ENCODE data around the gene GNA14. TPM values are rescaled to one million over a fixed set of nuclear protein-coding genes. Genes with fewer than 3 reads are reported as not detected.

The GNA14 gene
- total RNA-seq, 2 experiments from 2014 or later: not detected

DNA sequence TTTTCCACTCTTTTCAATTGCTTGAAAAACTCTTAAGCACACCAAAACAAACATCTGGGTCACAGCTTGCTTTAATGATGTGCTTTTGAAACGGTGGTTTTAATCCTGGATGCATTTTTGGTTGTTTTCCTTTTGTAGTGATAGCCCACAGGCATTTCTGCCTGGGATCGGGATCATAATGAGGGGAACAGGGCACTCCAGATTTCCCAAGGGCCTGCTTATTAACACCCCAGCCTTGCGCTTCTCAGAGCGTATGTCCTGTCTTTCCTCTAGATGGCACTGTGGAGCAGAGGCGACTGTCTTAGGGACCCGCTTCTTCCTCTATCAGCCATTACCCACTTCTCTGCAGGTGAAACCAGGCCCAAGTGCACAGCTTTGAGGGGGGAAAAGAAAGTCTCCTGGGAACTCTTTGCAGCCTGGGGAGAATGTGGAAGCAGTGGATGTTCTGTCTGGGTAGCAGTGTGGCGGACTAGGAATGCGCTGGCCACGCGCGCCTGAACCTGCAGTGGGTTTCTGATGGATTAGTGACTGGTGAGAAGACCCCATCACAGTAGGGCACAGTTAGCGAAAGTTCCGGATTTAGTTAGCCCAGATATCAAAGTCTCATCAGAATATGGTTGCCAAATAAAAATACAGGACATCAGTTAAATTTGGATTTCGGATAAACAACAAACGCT, 190.1 kb downstream of the GNA14 start:
- no peaks in the 10 kb centered on the region for H3K27me3 Mint-ChIP-seq
- ATAC-seq (ENCODE audit: poor library complexity): peak; percentile 80

DNA sequence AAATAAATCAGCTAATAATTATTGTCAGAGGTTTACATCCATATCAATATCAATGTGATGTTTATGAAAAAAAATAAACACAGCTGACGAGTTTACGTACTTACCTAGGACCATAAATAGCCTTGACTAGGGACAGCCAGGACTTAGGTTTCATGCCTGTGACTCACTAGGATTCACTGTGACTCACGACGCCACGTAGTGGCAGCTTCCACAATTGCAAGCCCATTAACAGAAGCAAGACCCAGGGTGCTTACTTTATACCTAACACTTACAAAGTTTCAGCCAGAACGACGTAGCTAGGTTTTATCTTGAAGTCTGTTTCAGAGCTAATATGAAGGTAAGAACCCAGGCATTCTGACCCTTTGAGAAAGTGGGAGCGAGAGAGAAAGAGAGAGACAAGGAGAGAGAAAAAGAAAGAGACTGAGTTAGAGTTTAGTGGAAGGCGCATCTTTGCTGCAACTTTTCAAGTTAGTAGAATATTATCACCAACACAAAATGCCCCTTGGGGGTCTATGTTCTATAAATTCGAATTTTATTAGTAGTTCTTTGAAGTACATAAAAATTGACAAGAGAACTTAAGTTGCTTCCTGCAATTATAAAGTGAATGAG, 191.2 kb downstream of the GNA14 start:
- no peak overlapping the region for H3K4me3 ChIP-seq (ENCODE audit: low read length)
- no peaks in the 10 kb centered on the region for H3K36me3 ChIP-seq (ENCODE audit: insufficient read depth, low read length)
- H3K9me3 ChIP-seq (ENCODE audit: control insufficient read depth in 1 of 2, insufficient read depth in 1 of 2, low read length in 2 of 2): no peaks in the 10 kb centered on the region
- ATAC-seq (ENCODE audit: poor library complexity) (peak; percentile 81), DNase-seq (peak; percentile 62 to 86 (median 76))
- H3K27ac ChIP-seq (ENCODE audit: low read depth in 1 of 2, low read length in 2 of 2): no peak overlapping the region
- Mint-ChIP-seq H3K9me3 (no peaks in the 10 kb centered on the region), H3K27ac (no peak overlapping the region), H3K4me1 (ENCODE audit: low read depth) (peaks cover 29% of the 10 kb centered on the region), H3K36me3 (ENCODE audit: low read depth) (no peaks in the 10 kb centered on the region), H3K27me3 (no peaks in the 10 kb centered on the region), H3K4me3 (no peak overlapping the region)
- TF ChIP-seq, protein P1, sequence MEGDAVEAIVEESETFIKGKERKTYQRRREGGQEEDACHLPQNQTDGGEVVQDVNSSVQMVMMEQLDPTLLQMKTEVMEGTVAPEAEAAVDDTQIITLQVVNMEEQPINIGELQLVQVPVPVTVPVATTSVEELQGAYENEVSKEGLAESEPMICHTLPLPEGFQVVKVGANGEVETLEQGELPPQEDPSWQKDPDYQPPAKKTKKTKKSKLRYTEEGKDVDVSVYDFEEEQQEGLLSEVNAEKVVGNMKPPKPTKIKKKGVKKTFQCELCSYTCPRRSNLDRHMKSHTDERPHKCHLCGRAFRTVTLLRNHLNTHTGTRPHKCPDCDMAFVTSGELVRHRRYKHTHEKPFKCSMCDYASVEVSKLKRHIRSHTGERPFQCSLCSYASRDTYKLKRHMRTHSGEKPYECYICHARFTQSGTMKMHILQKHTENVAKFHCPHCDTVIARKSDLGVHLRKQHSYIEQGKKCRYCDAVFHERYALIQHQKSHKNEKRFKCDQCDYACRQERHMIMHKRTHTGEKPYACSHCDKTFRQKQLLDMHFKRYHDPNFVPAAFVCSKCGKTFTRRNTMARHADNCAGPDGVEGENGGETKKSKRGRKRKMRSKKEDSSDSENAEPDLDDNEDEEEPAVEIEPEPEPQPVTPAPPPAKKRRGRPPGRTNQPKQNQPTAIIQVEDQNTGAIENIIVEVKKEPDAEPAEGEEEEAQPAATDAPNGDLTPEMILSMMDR (IDR thresholded peaks at IDR 0.05): peak; percentile 80
- intact Hi-C loops (cut with DNase I, micrococcal nuclease): loop anchor here (5.0 to 10.0 kb wide), 3 partner anchors 298 to 758 kb away; no protein-coding TSS in a partner anchor
- POLR2A ChIA-PET: interaction anchor here (0.9 to 1.3 kb wide), 2 partner anchors 10 to 18 kb away, joined by 3 to 5 read pairs; no protein-coding TSS in a partner anchor
- no peaks in the 10 kb centered on the region for H3K27me3 ChIP-seq (ENCODE audit: control insufficient read depth in 1 of 2, insufficient read depth in 2 of 2, low read length in 2 of 2)
- H3K4me1 ChIP-seq (ENCODE audit: insufficient read depth, low read length): peaks cover 8% of the 10 kb centered on the region
- CTCF ChIA-PET: interaction anchor here (0.8 to 2.9 kb wide), 11 partner anchors 8 to 885 kb away, joined by 3 to 12 read pairs (median 4); no protein-coding TSS in a partner anchor

More for the DNA sequence above, 190.1 kb downstream of the GNA14 start:
- Mint-ChIP-seq H3K9me3 (no peaks in the 10 kb centered on the region), H3K27ac (no peak overlapping the region), H3K4me1 (ENCODE audit: low read depth) (peaks cover 29% of the 10 kb centered on the region), H3K36me3 (ENCODE audit: low read depth) (no peaks in the 10 kb centered on the region), H3K4me3 (no peak overlapping the region)
- Histone ChIP-seq H3K27ac (ENCODE audit: low read depth in 1 of 2, low read length in 2 of 2) (no peak overlapping the region), H3K4me3 (ENCODE audit: low read length) (no peak overlapping the region), H3K9me3 (ENCODE audit: control insufficient read depth in 1 of 2, insufficient read depth in 1 of 2, low read length in 2 of 2) (no peaks in the 10 kb centered on the region), H3K36me3 (ENCODE audit: insufficient read depth, low read length) (no peaks in the 10 kb centered on the region), H3K27me3 (ENCODE audit: control insufficient read depth in 1 of 2, insufficient read depth in 2 of 2, low read length in 2 of 2) (no peaks in the 10 kb centered on the region), H3K4me1 (ENCODE audit: insufficient read depth, low read length) (peaks cover 8% of the 10 kb centered on the region)
- ChIA-PET POLR2A (interaction anchor here (0.9 to 1.3 kb wide), 2 partner anchors 9 to 17 kb away, joined by 3 to 5 read pairs; no protein-coding TSS in a partner anchor), CTCF (interaction anchor here (0.8 to 2.9 kb wide), 9 partner anchors 10 to 884 kb away, joined by 3 to 12 read pairs (median 4); no protein-coding TSS in a partner anchor)
- TF ChIP-seq, protein P1 (IDR thresholded peaks at IDR 0.05): peak; percentile 81
- DNase-seq: peak; percentile 37 to 80 (median 50)
- intact Hi-C loops (cut with DNase I, micrococcal nuclease): loop anchor here (1.0 to 10.0 kb wide), 5 partner anchors 288 to 757 kb away; no protein-coding TSS in a partner anchor

DNA sequence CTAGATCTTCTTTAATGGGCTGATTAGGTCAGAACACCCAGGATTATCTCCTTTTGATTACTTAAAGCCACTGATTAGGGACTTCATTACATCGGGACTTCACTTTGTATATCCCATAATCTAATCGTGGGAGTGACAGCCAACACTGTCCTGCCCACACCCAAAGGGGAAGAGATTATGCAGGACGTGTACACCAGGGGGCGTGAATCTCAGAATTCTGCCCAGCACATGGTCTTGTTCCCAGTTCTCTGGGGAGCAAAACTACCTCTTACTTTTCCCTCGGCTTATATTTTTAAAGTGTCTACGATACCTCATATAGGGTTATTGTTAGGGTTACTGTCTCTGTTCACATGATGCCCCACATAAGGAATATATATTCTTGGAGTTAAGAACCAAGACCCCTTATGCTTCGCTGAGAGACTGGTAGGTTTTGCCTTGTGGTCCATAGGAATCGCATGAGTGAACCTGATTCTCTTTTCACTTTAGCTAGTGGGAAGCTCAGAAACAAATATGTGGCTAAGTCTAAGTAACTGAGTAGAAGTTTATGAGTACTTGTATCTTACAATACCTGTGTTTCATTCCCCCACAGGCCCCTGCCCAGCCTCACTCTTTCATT, 192.7 kb downstream of the GNA14 start:
- peak in 9 of 14 experiments; percentile 8 to 60 (median 28) for DNase-seq
- Histone ChIP-seq H3K4me1 (ENCODE audit: insufficient read depth, low read length) (peaks cover 8% of the 10 kb centered on the region), H3K4me3 (ENCODE audit: low read length) (no peak overlapping the region), H3K27me3 (ENCODE audit: control insufficient read depth in 1 of 2, insufficient read depth in 2 of 2, low read length in 2 of 2) (no peaks in the 10 kb centered on the region), H3K36me3 (ENCODE audit: insufficient read depth, low read length) (no peaks in the 10 kb centered on the region), H3K27ac (ENCODE audit: low read depth in 1 of 2, low read length in 2 of 2) (no peak overlapping the region), H3K9me3 (ENCODE audit: control insufficient read depth in 1 of 2, insufficient read depth in 1 of 2, low read length in 2 of 2) (no peaks in the 10 kb centered on the region)
- ChIA-PET CTCF (interaction anchor here (1.8 to 2.9 kb wide), 2 partner anchors 13 to 21 kb away, joined by 7 to 12 read pairs; no protein-coding TSS in a partner anchor), POLR2A (no interaction called here)
- no peak for ATAC-seq (ENCODE audit: poor library complexity)
- Mint-ChIP-seq H3K36me3 (ENCODE audit: low read depth) (no peaks in the 10 kb centered on the region), H3K27ac (no peak overlapping the region), H3K27me3 (no peaks in the 10 kb centered on the region), H3K4me1 (ENCODE audit: low read depth) (peaks cover 29% of the 10 kb centered on the region), H3K9me3 (no peaks in the 10 kb centered on the region), H3K4me3 (no peak overlapping the region)
- intact Hi-C loops (cut with DNase I, micrococcal nuclease): loop anchor here (5.0 to 10.0 kb wide), 3 partner anchors 299 to 759 kb away; no protein-coding TSS in a partner anchor
- TF ChIP-seq, protein P1 (IDR thresholded peaks at IDR 0.05): peak; percentile 60

Data from CD4-positive, alpha-beta T cell (primary cell).